HG02870 (cell line): ENCODE results near the gene CCL22.
"Not testable (repeated sequence)": the region's sequence is repeated elsewhere in the genome, so short reads cannot be mapped to it uniquely, and the experiment has no call there.

ENCODE experiments used
- ATAC-seq: cut with Tn5 transposase; IDR thresholded peaks from one replicate; pipeline ENCODE4 v1.9.1; 2021; ENCODE audit warnings: mild to moderate bottlenecking, moderate library complexity; ENCODE audit not compliant: unreplicated experiment

CCL22 gene

DNA sequence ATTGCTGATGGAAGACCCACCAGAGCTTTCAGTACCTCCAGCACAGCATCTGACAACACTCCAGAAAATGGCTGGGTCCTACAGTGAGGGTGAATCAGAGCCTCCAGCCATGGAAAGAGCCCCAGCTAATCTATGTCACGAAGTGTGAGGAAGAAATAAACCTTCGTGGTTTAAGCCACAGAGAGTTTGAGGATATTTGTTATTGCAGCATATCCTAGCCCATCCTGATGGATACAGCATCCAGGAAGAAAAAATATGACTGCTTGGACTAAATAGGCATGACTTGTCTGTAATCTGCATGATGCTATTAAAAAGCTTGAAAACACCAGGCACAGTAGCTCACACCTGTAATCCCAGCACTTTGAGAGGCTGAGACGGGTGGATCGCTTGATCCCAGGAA, 32.7 kb downstream of the CCL22 start:
- no peak for ATAC-seq

DNA sequence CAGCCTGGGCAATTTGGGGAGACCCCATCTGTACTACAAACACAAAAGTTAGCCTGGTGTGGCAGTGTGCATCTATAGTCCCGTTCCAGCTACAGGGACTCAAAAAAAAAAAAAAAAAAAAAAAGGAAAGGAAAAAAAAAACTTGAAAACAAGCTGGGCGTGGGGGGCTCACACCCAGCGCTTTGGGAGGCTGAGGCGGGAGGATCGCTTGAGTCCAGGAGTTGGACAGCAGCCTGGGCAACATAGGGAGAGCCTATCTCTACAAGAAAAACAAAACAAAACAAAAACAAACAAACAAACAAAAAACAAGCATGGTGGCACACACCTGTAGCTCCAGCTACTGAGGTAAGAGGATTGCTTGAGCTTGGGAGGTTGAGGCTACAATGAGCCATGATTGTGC, 33.1 kb downstream of the CCL22 start:
- no peak for ATAC-seq

DNA sequence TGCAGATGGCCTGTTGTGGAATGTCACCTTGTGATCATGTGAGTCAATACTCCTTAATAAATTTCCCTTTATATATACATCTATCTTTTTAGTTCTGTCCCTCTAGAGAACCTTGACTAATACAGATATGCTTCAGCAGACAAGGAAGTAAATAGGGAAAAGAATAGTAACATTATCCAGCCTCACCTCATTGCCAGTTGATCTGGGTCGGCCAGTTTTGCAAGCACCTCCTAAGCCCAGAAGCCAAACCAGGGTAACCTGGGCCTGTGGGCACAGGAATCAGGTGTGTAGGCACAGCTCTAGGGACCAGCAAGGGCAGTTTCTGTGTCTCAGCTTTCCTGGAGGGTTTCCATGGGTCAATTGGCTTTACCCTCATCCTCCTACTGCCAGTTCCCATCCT, 34.1 kb downstream of the CCL22 start:
- ATAC-seq: no peak

DNA sequence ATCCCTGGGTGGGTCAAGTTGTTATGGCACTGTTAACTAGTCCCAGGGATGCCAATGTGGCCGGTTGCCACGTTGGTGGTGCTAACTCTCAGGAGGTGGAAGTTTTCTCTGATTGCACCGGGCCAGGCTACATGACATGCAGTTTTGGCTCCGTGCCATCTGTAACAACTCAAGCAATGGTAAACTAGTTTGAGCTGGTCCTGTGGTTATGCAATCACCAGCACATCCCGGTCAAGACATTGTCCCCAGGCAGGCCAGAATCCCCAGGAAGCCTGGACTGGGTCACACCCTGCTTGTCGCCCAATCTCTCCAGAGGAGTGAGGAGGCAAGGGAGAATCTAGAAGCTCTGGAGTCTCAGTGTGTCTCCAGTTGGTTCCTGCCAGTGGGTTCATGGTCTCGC, 35.9 kb downstream of the CCL22 start:
- no peak for ATAC-seq

DNA sequence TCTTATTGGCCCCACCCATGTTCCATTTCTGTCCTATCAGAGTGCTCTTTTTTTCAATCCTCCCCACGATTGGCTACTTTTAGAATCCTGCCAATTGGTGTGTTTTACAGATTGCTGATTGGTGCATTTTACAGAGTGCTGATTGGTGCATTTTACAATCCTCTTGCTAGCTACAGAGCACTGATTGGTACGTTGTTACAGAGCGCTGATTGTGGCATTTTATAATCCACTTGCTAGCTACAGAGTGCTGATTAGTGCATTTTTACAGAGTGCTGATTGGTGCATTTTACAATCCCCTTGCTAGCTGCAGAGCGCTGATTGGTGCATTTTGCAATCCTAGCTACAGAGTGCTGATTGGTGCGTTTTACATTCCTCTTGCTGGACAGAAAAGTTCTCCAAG, 36.4 kb downstream of the CCL22 start:
- no peak for ATAC-seq

- ATAC-seq: no peak
Measured at GRCh38 chr16:57396786-57397185, 38.2 kb downstream of the CCL22 start.

DNA sequence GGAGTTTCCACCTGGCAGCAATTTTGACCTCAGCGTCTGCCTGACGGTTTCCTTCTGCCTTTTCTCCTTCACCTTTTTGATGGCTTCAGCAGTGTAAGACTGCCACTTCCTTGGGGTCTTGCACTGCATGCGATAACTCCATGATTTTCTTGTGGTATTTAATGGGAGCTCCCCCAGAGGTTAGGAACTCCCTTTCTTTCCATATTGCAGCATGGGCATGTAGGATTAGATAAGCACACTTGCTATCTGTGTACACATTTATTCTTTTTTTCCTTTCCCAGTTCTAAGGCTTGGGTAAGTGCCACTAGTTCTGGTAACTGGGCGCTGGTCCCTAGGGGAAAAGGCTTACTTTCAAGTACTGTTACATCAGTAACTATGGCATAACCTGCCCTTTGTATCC, 38.9 kb downstream of the CCL22 start:
- ATAC-seq: not testable (repeated sequence)

GRCh38 chr16:57401943-57402640, 43.5 kb downstream of the CCL22 start:
- ATAC-seq: no peak

- ATAC-seq: no peak
Measured at GRCh38 chr16:57403965-57404817, 45.6 kb downstream of the CCL22 start, which contains the start of gene CCL17. Gene CCL17 (plus strand): TSS chr16:57404767. CDS start chr16:57413933, 9,166 bp downstream.

DNA sequence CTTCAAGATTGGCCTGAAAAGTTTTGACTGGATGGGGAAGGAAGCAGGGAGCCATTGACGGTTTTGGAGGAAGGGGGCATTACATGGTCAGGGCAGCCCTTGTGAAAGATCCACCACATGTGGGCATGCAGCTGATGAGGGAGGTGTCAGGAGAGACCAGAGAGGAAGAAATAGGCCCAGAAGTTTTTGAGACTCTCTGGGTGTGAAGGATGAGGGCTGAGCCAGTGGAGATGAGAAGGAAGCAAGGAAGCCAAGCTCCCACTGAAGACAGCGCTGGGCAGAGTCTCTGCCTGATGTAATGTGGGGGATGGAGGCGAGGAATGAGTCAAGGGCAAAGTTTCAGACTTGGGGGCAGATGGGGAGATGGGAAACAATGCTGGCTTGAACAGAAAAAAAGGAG, 46.5 kb downstream of the CCL22 start:
- no peak for ATAC-seq

- no peak for ATAC-seq
Measured at GRCh38 chr16:57406881-57407280, 48.3 kb downstream of the CCL22 start.

GRCh38 chr16:57407521-57408353, 49.2 kb downstream of the CCL22 start:
- no peak for ATAC-seq

DNA sequence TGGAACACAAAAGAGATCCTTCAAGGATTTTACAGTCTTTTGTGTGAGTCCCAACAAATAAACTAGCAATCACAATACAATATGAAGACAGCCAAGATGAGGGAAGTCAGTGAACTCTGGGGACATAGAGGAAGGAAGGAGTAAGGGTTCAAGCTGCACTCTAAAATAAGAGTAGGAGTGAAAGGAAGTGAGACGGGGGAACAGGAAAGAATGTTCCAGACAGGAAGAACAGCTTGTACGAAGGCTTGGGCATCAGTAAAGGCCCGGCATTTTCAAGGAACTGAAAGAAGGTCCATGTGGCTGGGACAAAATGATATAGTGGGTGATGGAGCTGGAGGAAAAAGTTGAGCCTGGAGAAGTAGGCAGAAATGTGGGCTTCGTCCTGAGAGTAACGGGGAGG, 50.5 kb downstream of the CCL22 start:
- ATAC-seq: no peak

DNA sequence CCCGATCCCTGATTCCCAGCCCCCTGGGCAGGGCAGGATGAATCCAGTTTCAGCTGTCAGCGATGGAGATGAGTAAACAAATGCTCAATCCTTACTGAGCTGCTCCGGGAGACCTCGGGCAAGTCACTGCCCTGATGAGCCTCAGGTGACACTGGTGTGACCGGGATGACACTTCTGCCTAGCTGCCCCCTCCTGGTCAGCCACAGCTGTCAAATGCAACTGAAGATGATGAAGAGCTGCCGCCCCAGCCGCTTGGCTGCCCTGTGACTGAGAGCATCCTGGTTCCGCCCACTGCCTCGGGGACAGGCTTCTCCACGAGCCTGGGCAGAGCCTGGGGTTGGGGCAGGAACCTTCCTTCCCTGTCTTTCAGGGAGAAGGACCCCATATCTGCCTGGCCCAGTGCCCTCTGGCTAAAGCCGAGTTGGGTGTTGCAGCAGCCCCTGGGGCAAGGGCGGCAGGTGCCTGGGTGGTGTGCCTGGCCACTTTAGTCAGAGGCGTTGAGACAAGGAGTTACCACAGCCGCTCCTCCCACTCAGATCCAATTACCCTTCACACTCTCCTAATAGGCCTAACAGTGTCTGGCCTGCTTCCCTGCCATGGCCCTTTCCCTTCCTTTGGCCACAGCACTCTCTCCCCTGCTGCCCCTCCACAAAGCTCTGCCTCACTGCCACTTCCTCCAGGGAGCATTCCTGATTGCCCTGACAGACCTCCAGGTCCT, 51.4 kb downstream of the CCL22 start:
- ATAC-seq: no peak

DNA sequence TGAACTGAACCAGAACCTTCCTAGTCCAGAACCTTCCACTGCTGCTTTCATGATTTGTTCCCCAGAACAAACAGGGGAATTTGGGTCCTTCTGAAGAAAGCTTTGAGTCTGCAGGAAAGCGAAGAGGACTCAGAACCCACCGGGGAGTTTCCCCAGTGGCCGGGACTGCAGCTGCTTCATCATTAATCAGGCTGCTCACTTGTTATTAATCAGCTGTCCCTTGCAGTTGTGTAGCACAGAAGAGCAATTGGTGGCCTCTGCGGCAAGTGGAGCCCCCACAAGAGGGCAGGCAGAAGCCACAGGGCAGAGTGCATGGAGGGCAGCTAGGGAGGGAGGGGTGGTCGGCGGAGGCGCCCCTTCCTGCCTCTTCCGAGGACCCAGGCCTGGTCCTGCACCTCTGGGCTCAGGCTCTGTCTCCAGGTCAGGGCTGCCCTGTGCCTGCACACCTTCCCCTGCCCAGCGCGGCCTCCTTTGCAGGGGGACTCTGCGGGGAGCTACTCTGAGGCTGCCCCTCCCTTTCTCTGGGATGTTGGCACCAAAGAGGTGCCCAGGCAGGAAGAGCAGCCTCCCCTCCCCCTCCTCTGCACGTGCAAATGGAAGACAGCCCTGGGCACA, 52.9 kb downstream of the CCL22 start:
- ATAC-seq: no peak

- ATAC-seq: no peak
Measured at GRCh38 chr16:57412584-57412983, 54.0 kb downstream of the CCL22 start.

DNA sequence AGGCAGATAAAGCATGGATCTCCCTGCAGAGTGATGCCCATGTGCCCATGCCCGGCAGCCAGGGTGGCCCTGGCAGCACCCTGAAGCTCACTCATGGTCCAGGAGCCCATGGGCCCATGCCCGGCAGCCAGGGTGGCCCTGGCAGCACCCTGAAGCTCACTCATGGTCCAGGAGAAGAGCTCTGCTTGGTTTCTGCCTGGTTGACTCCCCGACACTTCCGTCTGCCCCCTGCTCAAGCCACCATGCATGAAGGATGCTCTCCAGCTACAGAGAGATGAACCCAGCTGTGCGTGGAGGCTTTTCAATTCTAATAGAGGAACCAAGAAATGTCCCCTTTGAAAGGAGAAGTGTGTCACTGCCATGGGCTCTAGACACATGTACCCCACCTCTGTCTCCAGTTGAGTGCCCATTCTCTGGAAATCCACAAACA, 54.7 kb downstream of the CCL22 start:
- peak; percentile 60 for ATAC-seq

GRCh38 chr16:57413733-57414132, 55.1 kb downstream of the CCL22 start:
- no peak for ATAC-seq
